HG03039 (cell line): Measurements from ENCODE around the gene SAMD4B.
A peak's percentile ranks its signal among the peaks of the same experiment; 100 is the strongest.
"Not testable (repeated sequence)": the region's sequence is repeated elsewhere in the genome, so short reads cannot be mapped to it uniquely, and the experiment has no call there.

ENCODE experiments used
- ATAC-seq: cut with Tn5 transposase; IDR thresholded peaks from one replicate; pipeline ENCODE4 v1.9.1; 2021; ENCODE audit warnings: mild to moderate bottlenecking, moderate library complexity; ENCODE audit not compliant: unreplicated experiment

Gene SAMD4B

GRCh38 chr19:39341719-39342604 is at the start of gene SAMD4B:
SAMD4B (plus strand) TSS chr19:39342421; CDS start chr19:39356894, 14,473 bp downstream.
- peak; percentile 82 for ATAC-seq

- ATAC-seq, result no peak
Measured at GRCh38 chr19:39293394-39293793, 48.8 kb upstream of the SAMD4B start.

GRCh38 chr19:39296055-39296645 is 46.1 kb upstream of the SAMD4B start, which contains the start of gene IFNL1:
IFNL1 (plus strand) TSS chr19:39296407; CDS start chr19:39296422, 15 bp downstream.
- ATAC-seq, result no peak

GRCh38 chr19:39296906-39297305 is 45.3 kb upstream of the SAMD4B start:
- no peak for ATAC-seq

- no peak for ATAC-seq
Measured at GRCh38 chr19:39297931-39298634, 44.1 kb upstream of the SAMD4B start.

- ATAC-seq, result no peak
Measured at GRCh38 chr19:39299404-39299803, 42.8 kb upstream of the SAMD4B start.

- ATAC-seq, result no peak
Measured at GRCh38 chr19:39299832-39300231, 42.4 kb upstream of the SAMD4B start.

- no peak for ATAC-seq
Measured at GRCh38 chr19:39301021-39301420, 41.2 kb upstream of the SAMD4B start.

- no peak for ATAC-seq
Measured at GRCh38 chr19:39301562-39301961, 40.7 kb upstream of the SAMD4B start.

GRCh38 chr19:39303373-39304184 is 38.6 kb upstream of the SAMD4B start:
- no peak for ATAC-seq

- no peak for ATAC-seq
Measured at GRCh38 chr19:39304185-39304513, 38.1 kb upstream of the SAMD4B start.

- no peak for ATAC-seq
Measured at GRCh38 chr19:39304701-39305571, 37.3 kb upstream of the SAMD4B start.

GRCh38 chr19:39306075-39306474 is 36.1 kb upstream of the SAMD4B start:
- ATAC-seq, result no peak

- ATAC-seq, result no peak
Measured at GRCh38 chr19:39307046-39307821, 35.0 kb upstream of the SAMD4B start.

- ATAC-seq, result no peak
Measured at GRCh38 chr19:39307822-39308530, 34.2 kb upstream of the SAMD4B start.

- ATAC-seq, result no peak
Measured at GRCh38 chr19:39308531-39309304, 33.5 kb upstream of the SAMD4B start.

- ATAC-seq, result not testable (repeated sequence)
Measured at GRCh38 chr19:39309305-39309670, 32.9 kb upstream of the SAMD4B start.
